Measurements from ENCODE around the gene TRIM26.

The TRIM26 gene

DNA sequence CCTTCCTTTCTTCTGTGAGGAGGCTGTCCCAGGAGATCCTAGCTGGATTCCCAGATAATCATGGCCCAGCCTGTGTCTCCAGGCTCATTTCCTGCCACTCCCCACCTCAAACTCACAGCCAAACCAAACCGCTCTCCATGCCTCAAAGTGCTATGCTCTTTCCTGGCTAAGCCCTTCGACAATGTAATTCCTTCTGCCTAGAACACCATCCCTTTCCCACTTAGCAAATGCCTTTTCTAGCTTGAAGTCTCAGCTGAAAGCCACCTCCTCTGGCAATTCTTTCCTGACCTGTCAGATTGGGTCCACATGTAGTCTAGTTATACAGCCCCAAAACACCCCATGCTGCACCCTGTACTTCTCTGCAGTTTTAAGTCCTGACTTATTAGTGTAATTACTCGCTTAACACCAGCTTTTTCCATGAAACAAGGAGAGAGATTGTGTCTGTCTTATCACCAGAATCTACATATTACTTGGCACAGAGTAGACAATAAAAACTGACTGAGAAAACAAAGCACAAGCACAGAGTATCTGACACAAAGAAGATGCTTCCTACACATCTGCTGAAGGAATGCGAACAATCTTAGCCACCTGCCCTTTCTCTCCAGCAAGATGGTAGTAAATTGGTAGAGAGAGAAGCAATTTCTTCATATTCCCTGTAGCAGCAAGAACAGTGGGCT is 5.4 kb downstream of the TRIM26 start:
- no peak for DNase-seq

DNA sequence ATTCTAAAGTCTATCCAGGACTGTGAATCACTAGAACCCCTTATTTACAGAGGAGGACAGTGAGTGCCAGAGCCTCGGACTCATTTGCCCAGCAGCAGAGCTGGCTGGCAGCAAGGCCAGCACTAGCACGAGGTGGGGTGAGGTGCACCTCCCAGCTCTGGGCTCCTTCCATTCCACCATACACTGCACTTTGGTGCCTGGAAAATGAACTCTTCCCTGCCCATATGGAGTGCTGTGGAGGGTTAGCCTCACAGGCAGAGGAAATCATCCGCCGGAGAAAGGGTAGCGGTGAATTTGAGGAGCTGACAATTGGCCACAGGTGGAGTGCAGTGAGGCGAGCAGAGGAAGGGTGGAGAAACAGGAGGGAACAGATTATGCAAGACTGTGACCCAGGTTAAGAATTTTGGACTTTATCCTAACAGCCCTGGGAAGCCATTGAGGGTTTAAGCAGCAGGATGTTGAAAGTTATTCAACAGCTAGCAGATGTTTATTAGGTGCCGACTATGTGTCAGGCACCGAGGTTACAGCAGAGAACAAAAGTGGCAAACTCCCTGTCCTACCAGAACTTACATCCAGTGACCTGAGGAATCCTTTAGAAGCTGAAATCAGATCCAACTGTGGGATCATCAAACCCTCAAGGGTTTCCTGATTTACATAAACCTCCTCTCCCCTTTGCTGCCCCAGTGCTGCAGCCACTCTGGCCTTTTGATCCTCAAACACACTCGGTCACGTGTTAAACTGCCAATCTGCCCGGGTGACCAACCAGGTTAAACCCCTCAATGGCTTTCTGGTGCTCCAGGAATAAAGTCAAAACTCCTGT is 6.2 kb downstream of the TRIM26 start:
- no peak for DNase-seq

DNA sequence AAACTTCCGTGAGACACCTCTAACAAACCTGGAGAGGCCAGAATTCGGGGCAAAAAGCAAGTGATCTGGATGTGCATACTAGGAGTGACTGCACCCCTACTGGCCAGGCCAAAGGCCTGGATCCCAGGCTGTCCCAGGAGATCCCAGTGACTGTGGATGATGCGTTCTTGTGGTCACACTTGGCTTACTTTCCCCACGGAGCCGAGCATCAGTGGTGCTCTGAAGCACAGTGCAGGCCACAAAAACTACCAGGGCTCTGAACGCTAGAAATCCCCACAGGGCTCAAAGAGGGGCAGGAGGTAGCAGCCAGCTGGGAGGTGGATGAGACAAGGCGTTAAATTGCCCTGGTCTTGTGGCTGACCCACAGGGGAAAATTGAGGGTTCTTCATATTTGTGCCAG is 7.1 kb downstream of the TRIM26 start:
- no peak for DNase-seq

DNA sequence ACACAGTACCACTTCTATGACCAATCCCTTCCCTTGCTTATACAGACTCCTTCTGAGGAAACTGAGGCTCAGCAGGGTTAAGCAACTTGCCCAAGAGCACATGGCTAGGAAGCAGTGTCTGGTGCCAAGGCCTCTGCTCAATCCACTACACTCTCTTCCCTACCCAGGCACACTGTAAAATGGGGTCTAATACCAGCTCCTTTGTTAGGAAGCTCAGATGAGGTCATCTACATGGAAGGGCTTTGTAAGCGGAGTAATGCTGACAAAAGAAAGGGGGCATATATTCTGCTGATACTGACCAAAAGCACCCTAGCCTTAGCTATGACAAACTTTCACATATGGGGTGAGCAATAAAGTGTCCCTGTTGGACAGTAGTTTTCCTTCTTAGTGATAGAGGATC is 9.1 kb downstream of the TRIM26 start:
- DNase-seq: no peak

DNA sequence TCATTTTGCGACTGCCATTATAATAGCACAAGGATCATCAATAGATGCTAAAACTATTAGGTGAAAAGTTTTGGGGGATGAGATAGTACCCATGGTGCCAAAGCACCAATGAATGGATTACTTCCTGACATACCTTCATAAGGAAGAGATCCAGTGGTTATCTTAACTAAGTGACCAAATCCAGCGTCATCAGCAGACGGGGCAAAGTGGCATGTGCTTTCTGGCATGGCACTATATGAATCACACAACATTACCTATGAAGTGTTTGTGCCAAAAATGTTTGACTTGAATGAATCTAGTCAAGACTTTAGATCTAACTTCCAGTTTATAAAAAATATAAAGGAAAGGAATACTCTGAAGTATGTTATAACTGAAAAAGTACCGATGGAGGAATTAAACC is 10.8 kb downstream of the TRIM26 start:
- DNase-seq: no peak

DNA sequence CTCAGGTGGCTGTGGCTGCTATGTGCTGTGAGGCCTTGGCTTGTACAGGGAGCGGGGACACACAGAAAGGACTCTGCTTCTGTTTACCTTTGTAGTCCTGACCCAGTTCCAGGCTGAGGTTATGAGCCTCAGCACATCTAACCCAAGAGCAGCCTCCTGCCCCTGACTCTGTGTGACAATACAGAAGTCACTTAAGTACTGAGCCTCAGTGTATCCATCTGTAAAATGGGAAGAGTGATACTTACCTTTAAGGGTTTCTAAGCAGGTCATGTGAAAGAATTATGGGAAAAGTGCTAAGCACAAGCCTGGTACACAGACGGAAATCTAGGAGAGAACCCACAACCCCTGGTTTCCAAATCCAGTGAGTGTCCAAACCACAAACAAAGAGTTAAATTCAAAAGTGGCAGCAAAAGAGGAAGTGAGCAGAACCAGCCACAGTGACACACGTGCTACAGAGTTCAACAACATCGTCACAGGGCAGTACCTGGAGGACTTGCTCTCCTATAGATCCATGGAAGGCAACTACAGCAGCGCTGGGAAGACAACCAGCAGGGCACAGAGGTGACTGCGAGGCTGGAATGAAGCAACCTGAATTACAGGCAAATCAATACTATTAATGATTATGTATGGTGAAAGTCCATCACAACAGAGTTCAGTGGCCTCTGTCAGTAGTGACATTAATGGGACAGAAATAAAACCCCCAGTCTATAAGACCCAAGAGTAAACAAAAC is 12.5 kb downstream of the TRIM26 start:
- DNase-seq: no peak

DNA sequence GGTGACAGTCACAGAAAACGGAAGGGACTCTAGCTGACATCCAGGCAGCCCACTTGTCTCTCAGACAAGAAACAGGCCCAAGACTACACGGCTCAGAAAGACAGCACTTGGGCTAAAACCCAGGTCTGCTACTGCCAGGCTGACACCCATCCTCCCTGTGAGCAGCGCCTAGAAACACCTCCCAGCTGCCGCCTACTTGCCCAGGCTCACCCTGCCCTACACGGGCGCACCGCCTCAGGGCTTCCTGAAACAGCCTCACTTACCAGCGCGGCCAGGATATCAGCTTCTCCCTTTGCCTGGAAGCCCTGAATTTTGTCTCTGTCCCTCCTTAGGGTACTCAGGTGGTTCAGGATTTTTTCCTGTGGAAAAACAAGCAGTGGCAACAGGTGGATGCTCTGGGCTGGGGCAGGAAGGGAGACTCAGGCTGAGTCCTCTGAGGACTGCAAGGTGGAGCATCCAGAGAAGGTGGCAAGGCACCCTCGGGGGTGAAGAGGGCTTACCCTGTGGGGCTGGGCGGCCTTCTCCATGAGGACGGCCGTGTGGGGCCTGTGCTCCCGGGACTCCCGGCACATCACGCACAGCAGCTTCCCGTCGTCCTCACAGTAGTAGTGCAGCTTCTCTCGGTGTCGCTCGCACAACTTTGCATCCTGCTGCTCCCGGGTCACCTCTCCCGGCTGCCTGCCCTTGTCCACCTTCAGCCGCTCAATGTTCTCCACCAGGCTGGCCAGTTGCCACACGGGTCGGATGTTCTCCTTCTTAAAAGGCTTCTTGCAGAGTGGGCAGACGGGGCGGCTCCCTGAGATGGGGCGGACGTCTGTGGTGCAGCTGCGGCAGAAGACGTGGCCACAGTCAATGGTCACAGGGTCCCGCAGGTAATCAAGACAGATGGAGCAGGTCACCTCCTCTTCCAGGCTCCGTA is 14.8 kb downstream of the TRIM26 start:
- DNase-seq: no peak

DNA sequence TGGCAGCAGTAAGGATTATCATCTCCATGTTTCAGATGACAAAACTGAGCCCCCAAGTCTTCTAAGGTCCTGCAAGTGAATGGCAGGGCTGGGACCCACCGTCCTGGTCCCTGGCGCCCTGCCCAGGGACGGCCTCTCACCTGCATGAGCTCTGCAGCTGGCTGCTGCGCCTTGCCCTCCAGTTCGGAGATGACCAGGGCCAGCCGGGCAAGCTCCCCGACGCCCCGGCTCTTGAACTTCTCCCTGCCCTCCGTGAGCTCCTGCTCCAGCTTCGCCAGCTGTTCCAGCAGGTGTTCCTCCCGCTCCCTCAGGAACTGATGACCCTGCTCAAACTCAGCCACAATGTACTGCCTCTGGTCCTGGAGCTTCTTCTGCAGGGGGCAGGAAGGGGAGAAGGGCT is 16.8 kb downstream of the TRIM26 start:
- DNase-seq: no peak

DNA sequence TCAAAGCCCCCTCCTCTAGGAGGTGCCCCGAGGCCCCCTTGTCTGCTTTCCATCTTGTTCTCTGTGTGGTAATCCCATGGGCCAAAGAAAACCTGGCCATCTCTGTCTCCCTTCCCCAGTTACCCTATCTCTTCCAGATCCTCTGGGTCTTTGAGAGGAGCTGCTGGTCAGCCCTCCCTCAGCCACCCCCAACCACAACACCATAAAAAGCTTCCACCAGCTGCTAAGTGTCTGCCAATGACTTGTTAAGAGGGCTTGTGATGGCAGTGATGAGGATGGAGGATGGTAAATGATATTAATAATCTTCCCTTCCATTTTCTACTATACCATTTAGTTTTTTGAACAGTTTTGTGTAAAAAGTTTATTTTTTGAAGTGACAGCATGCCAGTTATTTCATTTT is 17.3 kb downstream of the TRIM26 start:
- no peak for DNase-seq

DNA sequence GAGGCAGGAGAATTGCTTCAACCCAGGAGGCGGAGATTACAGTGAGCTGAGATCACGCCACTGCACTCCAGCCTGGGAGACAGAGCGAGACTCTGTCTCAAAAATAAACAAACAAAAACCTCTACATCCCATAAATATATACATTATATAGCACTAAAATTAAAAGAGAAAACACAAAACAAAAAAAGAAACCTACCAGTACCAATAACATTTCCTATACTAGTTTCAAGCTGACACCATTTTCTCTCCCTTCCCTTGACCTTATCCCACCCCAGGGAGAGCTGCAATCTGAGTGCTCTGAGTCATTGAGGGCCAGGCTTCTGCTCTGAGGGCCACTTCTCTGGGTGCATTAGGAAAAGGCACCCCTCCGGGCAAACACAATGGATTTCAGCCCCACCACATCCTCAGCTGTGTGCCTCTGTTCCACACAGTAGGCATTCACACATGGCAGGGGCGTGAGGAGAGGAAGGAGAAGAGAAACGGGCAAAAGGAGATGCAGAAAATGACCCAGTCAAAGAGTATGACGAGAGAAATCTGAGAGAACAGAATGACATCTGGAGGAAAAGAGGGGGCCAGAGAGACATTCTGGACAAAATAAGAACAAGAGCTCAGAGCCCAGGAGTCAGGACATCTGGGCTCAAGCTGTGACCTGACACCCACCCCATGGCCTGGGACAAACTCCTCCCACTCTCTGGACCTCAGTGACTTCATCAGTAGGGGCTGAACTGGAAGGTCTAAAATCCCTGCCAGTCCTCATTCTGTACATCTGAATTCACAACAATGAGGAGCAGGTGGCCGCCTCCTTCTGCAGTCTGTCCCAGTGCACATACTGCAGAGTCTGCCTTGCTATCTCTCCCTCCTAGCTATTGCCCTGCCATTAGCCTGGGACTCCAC is 18.2 kb downstream of the TRIM26 start:
- DNase-seq: no peak

DNA sequence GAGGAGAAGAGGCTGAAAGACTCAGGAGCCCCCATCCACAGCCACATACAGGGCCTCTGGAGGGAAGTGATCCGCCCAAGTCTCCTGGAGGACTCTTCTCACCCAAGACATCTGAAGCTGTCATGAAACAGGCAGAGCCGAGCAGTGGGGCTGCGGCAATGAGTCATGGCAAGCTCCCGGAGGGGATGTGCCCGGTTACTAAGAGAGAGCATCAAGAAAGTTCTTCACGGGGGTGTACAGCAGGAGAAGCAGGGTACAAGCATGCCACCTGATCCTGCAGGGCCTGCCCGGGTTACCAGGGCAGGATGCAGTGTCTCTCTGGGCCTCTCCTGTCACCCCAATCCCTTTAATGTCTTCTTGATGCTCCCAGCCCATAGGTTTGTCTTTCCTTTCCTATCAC is 21.1 kb downstream of the TRIM26 start:
- no peak for DNase-seq

DNA sequence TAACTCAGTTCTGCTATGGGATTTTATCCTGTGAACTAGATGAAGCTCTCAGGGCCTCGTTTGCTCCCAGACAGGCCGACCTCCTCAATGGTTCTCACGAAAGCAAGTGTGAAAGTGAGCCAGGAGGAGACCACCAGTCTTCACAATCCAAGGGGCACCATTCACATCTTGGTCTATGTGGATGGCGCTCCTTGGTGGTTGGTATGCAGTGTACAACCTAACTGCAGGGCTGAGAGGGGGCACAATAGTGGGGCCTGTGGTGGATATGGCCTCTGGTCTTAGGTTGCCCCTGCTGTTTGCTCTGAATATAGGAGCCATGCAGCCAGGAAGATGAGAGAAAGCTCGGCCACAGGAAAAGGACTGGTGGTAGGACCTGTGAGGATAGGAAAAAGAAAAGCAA is 24.7 kb downstream of the TRIM26 start:
- no peak for DNase-seq

DNA sequence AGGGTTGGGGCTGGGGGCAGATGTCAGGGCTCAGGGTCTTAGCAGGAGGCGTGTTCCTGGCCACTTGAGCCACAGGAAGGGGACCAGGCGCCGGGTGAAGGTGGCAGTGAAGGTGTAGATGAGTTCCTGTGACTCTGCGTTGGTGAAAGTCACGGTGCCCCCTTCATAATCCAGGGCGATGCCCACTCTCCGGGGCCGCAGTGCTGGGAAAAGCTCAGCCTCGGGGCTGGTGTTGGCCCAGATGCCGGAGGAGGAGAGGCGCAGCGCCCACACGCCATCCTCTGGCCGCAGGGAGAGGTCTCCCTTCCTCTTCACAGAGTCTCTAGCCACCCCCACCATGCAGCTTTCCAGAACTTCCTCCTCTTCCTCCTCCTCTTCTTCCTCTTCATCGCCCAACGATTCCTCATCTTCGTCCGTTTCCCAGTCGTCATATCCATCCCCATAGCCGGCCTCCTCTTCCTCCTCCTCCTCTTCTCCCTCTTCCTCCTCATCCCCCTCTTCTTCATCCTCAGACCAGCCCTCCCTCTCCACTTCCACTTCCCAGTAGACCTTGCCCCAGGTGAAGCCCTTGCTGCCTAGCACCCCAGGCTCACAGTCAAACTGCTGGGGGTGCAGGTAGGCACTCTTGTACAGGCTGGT is 27.2 kb downstream of the TRIM26 start:
- no peak for DNase-seq

DNA sequence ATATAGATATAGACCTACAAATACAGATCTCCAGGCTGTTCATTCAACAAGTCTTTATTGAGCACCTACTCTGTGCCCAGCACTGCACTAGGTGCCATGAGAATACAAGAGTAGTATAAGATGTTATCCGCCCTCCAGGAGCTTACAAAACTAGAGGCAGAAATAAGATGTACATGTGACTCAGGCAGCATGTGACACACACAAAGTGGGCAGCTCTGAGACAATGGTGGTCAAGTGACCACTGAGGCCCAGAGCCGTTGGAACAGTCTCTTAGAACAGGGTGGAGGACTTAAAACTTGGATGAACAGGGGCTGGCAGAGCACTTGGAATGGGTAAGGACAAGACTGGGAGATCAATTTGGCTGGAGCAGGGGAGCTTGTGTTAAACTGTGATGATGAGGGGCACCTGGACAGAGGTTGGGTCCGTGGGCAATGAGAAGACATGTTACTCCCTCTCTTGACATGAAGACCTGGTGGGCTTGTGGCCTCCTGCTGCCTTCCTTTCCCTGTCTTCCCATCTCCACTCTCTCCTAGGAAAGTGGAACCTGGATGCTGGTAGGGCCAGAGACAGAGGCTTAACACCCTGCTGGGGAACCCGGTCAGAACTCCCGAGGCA is 28.7 kb downstream of the TRIM26 start:
- DNase-seq: no peak

DNA sequence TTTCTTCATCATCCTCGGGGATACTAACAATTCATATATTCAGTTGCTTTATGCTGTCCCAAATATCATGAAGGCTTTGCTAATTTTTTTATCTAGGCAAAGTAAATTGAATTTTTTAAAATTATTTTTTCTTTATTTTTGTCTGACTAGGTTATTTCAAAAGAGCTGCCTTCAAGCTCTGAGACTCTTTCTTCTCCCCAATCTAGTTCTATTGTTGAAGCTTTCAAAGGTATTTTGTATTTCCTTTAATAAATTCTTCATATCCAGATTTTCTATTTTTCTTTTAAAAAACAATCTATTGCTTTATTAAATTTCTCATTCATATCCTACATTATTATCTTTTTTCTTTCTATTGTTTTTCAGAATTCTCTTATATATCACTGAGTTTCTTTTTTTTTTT is 33.1 kb downstream of the TRIM26 start:
- DNase-seq: no peak

DNA sequence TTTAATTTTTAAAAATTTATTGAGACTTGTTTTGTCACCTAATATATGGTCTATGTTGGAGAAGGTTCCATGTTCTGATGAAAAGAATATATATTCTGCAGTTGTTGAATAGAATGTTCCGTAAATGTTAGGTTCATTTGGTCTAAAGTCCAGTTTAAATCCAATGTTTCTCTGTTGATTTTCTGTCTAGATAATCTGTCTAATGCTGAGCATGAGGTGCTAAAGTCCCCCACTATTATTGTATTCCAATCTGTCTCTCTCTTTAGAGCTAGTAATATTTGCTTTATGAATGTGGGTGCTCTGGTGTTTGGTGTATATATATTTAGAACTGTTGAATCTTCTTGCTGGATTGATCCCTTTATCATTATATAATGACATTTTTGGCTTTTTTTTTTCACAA is 34.4 kb downstream of the TRIM26 start:
- DNase-seq: no peak

DNA sequence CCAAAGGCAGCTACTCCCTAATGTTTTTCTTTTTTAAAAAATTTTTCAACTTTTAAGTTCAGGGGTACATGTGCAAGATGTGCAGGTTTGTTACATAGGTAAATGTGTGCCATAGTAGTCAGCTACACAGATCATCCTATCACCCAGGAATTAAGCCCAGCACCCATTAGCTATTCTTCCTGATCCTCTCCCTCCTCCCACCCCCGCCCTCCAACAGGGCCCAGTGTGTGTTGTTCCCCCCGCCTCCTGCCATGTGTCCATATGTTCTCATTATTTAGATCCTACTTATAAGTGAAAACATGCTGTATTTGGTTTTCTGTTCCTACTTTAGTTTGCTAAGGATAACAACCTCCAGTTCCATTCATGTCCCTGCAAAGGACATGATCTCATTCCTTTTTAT is 37.4 kb downstream of the TRIM26 start:
- DNase-seq: no peak

DNA sequence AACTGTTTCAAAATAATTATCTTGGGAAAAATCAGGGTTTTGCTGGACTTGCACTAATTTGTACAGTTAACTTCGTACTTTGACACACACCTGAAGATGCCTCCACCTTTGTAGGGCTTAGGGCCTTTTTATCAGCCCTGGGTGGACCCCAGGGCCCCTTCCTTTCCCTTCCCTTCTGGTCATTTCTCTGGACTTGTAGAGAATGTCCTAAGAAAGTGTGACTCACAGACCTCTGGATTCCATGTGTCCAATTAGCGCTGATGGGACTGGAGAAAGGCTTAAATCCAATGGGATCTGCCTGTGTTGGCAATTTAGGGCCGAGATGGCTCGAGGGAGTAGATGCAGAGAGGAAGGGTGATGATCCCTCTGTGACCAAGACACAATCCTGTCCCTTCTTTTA is 40.5 kb downstream of the TRIM26 start:
- DNase-seq: no peak

DNA sequence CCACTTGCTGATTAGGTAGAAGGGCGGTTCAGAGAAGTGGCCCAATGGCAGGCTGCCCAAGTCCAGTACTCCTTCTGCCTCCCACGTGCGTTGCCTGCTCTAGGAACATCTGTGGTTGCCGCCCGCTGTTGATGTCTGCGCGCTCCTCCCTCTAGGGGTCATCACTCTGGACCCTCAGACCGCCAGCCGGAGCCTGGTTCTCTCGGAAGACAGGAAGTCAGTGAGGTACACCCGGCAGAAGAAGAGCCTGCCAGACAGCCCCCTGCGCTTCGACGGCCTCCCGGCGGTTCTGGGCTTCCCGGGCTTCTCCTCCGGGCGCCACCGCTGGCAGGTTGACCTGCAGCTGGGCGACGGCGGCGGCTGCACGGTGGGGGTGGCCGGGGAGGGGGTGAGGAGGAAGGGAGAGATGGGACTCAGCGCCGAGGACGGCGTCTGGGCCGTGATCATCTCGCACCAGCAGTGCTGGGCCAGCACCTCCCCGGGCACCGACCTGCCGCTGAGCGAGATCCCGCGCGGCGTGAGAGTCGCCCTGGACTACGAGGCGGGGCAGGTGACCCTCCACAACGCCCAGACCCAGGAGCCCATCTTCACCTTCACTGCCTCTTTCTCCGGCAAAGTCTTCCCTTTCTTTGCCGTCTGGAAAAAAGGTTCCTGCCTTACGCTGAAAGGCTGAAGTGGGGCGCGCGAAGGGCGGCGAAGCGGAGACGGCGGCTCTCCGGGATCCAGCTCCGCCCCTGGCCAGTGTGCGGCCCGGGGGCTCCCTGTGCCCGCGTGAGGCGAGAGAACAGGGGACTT is 41.3 kb downstream of the TRIM26 start:
- no peak for DNase-seq

Measured in activated T-cell treated with anti-CD3 and anti-CD28 coated beads, Interleukin-2, amount 50 U/mL, for 48 hours (primary cell).